HG03060 (cell line): Measurements from ENCODE around the gene NT5C3A.
"Not testable (repeated sequence)": the region's sequence is repeated elsewhere in the genome, so short reads cannot be mapped to it uniquely, and the experiment has no call there.

Experiments used
- ATAC-seq: cut with Tn5 transposase; IDR thresholded peaks from one replicate; pipeline ENCODE4 v1.9.1; 2021; ENCODE audit warnings: low read depth, moderate number of reproducible peaks; ENCODE audit not compliant: unreplicated experiment

The NT5C3A gene

DNA sequence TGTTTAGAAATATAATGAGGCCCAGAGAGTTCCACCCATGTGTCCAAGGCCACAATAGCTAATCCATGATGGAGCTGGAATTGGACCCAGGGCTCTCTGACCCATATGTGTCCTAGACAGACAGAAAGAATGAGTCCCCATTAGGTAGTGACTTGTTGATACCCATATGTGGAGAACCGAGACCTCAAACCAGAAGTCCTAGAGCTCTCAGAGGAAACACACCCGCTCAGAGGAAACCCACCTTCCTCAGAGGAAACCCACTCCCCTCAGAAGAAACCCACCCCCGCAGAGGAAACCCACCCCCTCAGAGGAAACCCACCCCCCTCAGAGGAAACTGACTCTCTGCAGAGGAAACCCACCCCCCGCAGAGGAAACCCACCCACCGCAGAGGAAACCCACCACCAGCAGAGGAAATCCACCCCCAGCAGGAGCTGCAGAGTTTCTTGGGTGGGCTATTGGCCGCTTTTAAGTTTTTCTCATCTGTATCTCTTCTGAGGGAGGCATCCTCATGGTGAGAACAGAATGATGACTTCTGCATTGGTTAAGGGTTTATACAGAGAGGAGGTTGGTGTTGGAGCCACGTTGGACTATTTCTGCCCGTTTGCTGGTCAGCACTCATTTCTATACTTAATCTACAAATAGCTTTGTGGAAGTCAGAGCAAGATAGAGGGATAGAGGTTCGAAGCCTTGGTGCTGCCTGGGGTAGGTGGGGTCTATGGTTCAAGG is 70.4 kb downstream of the NT5C3A start:
- not testable (repeated sequence) for ATAC-seq

DNA sequence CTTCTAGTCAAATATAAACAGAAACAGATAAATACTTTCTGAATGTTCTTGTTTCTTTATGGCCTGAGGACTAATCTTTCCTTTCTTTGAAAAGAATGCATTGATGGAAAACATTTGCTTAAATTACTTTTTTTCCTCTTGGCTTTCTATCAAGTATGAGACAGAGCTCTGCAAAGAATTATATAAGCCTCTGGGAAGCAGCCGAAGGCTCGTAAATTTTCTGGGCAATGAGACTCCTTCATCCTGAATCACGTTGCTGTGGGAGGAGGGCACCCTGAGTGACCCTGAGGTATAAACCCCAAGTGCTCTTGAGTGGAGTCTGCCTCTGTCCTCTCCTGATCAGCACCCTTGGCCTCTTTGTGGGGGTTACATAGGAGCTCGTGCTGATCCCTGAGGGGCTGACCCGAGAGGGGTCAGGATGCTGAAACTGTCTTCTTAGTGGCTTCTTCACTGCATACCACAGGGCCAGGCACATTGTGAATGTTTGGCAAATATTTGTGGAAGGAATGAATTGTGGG is 71.4 kb downstream of the NT5C3A start:
- not testable (repeated sequence) for ATAC-seq

GRCh38 chr7:32988148-32988547 is 74.4 kb downstream of the NT5C3A start:
- ATAC-seq: peak; percentile 60

DNA sequence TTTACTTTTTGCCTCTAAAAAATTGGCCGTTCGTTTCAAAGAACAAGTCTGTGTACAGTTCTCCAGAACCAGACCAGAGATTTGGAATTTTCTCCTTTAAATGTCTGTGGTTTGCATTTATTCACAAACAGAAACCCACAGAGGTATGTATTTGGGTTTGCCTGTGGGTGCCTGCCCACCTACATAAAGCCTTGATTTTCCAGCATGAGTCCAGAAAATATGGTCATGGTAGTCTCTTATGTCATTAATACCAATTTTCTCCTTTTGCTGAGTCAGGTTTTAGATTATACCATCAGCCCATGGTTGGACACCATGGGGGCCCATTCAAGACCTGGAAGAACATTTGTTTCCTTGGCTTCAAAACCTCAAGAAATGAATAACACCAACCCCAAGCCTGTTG is 82.7 kb downstream of the NT5C3A start:
- ATAC-seq: not testable (repeated sequence)

DNA sequence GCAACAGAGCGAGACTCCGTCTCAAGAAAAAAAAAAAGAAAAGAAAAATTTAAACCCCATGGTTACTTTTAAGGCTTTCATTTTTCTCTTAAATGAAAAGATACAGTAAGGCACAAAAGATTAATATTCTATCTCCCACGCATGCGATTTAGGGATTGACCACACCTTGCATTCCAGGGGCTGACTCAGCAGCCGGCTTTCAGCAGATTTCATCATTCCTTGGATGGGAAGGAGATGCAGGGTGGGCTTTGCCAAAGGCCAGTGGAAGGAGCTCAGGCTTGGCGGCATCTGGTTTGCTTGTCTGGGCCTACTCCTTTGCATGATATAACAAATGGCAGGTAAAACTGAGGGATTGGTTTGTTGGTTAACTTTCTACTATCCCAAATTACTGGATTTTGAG is 83.3 kb downstream of the NT5C3A start:
- ATAC-seq: not testable (repeated sequence)

DNA sequence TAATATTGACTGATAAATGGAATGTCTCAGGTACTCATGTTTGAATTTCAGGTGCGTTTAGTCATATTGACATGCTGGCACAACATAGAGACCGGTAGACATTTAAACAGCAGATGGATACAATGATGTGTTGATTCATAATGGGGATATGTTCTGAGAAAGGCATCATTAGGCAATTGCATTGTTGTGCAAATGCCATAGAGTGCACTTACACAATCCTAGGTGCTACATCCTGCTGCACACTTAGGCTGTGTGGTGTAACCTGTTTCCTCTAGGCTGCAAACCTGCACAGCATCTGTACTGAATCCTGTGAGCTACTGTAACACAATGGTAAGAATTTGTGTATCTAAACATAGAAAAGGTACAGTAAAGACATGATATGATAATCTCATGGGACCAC is 85.4 kb downstream of the NT5C3A start:
- not testable (repeated sequence) for ATAC-seq

DNA sequence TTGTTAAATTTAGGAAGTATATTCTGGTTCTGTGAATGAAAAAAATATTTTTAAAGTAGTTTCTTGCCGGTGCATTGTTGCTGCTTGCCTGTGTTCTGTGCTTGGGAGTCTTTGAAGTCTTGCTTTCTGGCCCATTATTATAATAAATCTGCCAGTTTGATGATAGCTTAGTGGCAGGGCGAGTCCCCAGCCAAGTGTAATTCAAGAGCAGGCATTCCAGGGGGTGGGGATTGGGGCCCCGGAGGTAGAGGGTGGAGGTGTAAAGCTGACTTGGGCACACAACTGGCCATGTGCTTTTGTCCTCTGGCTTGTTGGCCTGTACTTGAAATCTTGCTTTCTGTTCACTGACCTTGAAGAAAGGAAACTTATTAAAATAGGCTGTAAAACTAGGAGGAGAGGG is 90.6 kb downstream of the NT5C3A start:
- not testable (repeated sequence) for ATAC-seq

DNA sequence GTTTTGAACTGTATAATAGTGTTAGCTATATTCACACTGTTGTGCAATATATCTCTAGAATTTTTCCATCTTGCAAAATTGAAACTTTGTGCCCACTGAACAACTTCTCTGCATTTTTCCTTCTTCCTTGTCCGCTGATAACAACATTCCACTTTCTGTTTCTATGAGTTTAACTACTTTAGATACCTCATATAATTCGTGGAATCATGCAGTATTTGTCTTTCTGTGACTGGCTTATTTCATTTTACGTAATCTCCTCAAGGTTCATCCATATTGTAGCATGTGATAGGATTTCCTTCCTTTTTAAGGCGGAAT is 95.4 kb downstream of the NT5C3A start:
- ATAC-seq: not testable (repeated sequence)

- ATAC-seq: not testable (repeated sequence)
Measured at GRCh38 chr7:32966489-32967267, 95.9 kb downstream of the NT5C3A start.

DNA sequence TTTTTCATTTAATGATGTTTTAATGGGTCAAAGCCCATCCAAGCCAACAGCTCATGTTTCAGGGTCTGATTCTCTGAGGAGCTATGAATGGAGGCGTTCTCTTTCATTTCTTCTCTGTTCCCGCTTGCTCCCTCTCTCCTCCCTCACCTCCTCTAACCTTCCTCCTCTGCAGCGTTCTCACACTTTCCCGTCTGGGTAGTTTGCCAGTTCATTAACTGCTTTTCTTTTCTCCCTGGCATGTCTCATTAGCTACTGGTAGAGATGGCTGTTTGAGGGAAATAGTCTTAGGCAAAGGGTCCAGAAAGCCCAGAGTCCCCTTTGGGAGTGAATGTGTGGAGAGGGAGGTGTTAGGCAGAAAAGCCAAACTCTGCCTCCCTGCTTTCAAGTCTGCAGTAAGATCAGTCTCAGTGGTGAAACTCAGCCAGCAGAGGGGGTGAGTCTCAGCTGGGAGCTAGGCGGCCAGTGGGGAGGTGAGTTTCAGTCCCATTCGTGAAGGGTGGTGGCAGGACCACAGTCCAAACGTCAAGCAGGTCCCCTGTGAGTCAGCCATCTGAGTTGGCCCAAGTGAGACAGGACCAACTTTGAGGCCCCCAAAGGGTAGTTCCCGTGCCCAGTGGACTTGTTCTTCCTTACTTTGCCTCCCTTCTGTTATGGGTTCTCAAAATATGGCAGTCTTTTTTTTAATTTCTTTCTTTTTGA is 98.0 kb downstream of the NT5C3A start:
- ATAC-seq: peak; percentile 85
